Ecto neural progenitor cell (in vitro differentiated cells): Measurements from ENCODE around the gene RBM17.
A peak's percentile ranks its signal among the peaks of the same experiment; 100 is the strongest.
"Not testable (repeated sequence)": the region's sequence is repeated elsewhere in the genome, so short reads cannot be mapped to it uniquely, and the experiment has no call there.

Source experiments
- DNase-seq: peaks from one replicate; pipeline ENCODE4 v3.0.0-alpha.2; 2018; ENCODE audit warnings: low spot score

Gene RBM17, protein sequence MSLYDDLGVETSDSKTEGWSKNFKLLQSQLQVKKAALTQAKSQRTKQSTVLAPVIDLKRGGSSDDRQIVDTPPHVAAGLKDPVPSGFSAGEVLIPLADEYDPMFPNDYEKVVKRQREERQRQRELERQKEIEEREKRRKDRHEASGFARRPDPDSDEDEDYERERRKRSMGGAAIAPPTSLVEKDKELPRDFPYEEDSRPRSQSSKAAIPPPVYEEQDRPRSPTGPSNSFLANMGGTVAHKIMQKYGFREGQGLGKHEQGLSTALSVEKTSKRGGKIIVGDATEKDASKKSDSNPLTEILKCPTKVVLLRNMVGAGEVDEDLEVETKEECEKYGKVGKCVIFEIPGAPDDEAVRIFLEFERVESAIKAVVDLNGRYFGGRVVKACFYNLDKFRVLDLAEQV

DNA sequence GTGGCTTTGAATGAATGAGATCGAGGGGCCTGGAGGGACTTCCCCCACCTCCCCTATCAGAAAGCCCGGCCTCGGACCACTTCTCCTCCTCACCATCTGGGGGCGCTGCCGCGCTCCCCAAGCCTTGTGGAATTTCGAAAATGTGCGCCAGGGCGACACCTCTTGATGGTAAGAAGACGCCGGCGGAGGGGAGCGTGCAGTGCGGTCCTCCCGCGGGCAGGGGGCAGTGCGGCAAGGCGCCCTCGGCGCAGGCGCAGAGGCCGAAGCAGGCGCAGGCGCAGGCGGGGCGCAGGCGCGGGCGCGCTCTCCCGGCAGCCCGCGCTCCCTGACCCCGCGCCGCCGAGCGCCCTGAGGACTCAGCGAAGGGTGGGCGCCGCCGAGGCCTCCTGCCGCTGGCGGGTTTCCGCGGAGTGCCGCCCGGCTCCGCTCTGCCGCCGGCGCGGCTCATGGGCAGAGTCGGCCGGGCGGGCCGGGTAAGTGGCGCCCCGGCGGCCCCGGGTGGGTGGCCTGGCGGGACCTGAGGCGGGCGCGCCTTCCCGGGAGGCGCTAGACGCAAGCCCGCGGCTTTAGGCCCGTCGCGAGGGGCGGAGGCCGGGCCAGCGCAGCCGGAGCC lies at the start of gene RBM17:
Gene RBM17 (plus strand): TSS at position 314 of the 613 bp plus-strand sequence. CDS start 8,032 bp downstream, outside the sequence.
- peak; percentile 99 for DNase-seq

DNA sequence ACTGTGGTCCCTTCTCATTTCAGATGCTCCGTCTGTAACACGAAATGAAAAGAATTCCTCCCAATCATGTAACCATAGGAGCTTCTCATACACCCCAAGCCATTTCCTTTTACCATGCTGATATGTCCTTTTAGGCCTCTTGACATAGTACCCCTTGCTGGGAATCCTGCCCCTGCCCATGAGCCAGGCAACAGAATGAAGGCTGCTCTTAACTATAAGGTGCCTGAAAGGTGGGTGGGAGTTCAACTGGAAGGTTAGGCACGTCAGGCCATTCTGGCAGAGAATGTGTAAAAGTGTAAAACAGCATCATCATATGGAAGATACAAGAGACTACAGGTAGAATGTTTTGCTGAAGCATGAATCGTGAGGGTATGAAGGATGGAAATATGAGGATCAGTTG lies 49.1 kb upstream of the RBM17 start:
- peak; percentile 10 for DNase-seq

- no peak for DNase-seq
Measured at GRCh38 chr10:6040205-6040604, 48.6 kb upstream of the RBM17 start.

DNA sequence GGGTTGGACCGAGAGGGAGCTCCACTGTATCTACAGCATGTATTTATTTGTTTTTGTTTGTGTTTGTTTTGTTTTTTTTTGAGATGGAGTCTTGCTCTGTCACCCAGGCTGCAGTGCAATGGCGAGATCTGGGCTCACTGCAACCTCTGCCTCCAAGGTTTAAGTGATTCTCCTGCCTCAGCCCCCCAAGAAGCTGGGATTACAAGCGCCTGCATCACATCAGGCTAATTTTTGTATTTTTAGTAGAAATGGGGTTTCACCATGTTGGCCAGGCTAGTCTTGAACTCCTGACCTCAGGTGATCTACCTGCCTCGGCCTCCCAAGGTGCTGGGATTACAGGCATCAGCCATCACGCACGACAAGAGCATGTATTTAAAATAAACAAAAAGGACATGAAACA lies 45.5 kb upstream of the RBM17 start:
- DNase-seq: not testable (repeated sequence)

DNA sequence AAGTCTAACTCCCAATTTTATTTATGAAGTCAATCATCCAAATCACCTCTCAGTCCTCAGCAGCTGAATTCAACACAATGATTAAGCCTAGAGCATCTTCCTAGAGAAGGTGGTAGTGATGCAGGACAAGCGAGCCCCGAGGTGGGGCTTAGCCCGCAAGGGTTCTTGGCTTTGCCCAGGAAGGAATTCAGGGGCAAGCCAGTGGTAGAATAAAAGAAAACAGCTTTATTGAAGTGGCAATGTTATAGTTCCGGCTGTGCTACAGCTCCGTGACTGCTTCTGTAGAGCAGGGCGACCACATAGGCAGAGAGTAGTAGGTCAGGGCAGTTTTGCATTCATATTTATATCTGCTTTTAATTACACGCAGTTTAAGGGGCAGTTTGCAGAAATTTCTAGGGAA lies 44.8 kb upstream of the RBM17 start:
- peak; percentile 17 for DNase-seq

- DNase-seq: peak; percentile 10
Measured at GRCh38 chr10:6044751-6045313, 44.0 kb upstream of the RBM17 start.

- peak; percentile 11 for DNase-seq
Measured at GRCh38 chr10:6045314-6045848, 43.5 kb upstream of the RBM17 start.

DNA sequence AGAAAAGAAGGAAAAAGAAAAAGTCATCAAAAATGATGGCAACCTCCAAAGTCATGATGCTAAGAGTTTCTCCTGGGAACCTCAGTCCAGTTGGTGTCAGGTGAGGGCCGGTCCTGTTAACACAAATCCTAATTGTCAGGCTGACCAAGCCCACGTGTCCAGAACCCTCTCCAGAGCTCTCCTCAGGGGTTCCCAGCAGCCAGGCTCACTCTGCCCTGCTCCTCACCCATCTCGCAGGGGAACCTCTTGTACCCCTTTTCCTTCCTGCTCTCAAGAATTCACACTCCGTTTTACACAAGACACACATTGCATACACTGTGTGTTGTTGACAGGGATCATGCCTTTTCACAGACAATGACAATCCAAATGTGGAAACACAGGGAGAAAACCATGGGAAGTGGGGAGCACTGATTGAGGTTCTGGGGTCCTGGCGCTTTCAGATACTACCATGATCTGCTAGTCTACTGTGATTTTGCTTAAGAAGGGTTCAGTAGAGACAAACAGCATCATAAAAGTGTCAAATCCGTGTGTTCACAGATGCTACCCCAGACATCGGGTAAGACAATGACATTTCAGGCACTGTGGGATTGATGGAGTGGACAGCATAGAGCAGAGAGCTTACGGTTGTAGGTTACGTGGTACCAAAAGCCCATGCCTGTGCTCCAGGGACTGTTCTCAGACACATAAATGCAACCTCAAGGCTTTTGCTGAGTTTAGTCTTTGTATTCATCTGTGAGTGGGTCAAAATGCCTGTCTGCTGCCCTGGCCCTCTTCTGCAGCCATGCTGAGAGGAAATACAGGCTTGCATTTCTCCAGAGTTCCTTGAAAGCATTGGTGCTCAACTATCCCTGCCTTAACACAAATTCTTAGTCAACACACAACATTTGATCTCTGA lies 42.7 kb upstream of the RBM17 start:
- DNase-seq: peak; percentile 16

- DNase-seq: peak; percentile 23
Measured at GRCh38 chr10:6046773-6047611, 41.8 kb upstream of the RBM17 start.

DNA sequence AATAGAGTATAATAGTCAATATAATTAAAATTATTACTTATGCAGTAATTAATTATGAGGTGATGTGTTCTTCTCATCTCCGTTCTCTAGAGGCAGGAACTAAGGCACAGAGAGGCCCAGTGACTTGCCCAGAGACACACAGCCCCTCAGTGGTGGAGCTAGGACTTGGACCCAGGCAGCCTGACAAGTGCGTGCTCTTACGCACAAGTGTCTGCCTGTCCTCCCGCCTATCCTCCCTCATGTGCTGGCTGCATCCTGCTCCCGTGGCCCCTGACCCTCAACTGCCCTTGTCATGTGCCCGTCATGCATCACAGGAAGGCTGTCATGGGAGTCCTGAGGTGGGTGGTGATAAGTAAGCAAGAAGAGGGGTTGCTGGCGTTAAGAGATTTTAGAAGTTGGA lies 41.0 kb upstream of the RBM17 start:
- DNase-seq: peak; percentile 20

DNA sequence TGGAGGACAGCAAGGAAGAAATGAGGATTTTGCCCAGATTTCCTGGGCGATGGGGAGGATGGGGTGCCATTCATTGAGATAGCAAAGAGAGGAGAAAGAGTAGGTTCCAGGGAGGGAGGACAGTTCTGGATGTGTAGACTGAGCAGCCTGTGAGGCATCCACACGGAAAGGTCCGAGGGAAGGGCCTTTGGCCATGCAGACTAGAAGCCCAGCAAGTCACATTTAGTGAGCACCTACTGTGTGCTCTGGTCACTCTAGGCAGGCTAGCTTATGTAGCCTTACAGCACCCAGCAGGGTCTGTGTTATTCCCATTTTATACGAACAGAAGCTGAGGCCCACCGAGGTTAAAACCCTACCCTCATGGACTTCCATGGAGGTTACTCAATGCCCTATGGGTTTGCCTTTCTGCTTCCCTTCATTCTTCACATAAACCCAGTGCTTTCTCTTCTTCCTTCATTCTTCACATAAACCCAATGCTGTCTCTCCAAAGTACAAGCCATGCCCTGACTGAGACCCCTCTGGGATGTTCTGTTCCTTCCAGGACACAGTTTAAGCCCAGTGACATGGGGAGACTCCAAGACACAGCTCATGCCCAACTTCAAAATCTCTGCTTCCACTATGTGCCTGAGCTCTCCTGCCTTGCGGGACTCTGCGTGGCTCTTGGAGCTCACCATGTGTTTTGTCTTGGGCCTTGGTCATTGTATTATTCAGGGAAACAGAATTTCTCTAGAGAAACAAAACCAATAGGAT lies 40.4 kb upstream of the RBM17 start:
- DNase-seq: peak; percentile 18

GRCh38 chr10:6049031-6049400 lies 39.8 kb upstream of the RBM17 start:
- DNase-seq: peak; percentile 10

DNA sequence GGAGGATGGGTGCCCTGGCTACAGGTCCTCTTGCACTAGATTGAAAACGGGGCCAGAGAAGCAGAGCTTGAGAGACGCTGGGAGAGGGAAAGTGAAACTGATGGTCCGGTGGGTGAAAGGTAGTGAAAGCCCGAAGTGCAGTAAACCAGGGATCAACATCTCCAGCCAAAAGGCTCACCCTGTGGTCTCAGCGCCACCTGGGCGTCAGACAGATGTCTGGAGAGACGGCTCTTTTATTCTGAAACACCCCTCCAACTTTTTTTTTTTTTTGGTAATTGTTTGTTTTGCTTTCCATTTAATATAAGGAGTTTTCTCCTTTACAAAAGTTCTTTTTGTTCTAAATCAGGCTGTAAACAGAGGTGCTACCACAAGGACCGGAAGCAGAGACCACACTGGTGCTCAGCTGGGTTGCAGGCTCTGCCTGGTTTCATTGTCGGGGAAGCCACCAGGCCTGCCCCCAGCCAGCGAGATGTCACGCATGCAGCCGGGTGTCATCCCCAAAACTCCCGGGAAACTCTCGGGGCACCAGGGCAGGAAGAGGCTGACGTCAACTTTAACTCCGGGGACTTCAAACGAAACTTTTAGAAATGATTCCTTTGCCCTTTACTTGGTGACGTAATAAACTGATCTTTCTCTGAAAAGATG lies 37.9 kb upstream of the RBM17 start:
- peak; percentile 44 for DNase-seq

GRCh38 chr10:6052247-6053221 lies 36.3 kb upstream of the RBM17 start:
- DNase-seq: peak; percentile 30

- no peak for DNase-seq
Measured at GRCh38 chr10:6053303-6053702, 35.5 kb upstream of the RBM17 start.

GRCh38 chr10:6053816-6054631 lies 34.8 kb upstream of the RBM17 start:
- DNase-seq: peak; percentile 43

GRCh38 chr10:6054884-6055283 lies 34.0 kb upstream of the RBM17 start:
- no peak for DNase-seq

GRCh38 chr10:6055929-6056328 lies 32.9 kb upstream of the RBM17 start:
- peak; percentile 3 for DNase-seq
